Liver (tissue), 9 donors: ENCODE measurements around the gene SRP9. TPM values are rescaled to one million over a fixed set of nuclear protein-coding genes. Genes with fewer than 3 reads are reported as not detected.

Source experiments
- DNase-seq: peaks from one replicate; pipeline ENCODE4 v3.0.0-alpha.2; 2017; ENCODE audit warnings: low spot score
- H3K27ac ChIP-seq, 2 donors: one replicate each; pipeline ENCODE4 v1.7.0; 2013; ENCODE audit warnings: inconsistent platforms in 2 of 2, low read length in 2 of 2, control low read depth in 1 of 2, low read depth in 1 of 2, mild to moderate bottlenecking in 1 of 2
- H3K27me3 ChIP-seq, 4 donors: one replicate each; pipeline versions ENCODE4 v1.6.1 to v1.7.0; 2013; ENCODE audit warnings: low read length in 3 of 4, inconsistent platforms in 1 of 4, mild to moderate bottlenecking in 1 of 4, moderate library complexity in 1 of 4; ENCODE audit not compliant: control insufficient read depth in 4 of 4, insufficient read depth in 4 of 4
- H3K36me3 ChIP-seq, 4 donors: one replicate each; pipeline versions ENCODE4 v1.6.1 to v1.7.0; 2013; ENCODE audit warnings: low read length in 3 of 4, mild to moderate bottlenecking in 3 of 4, low read depth in 1 of 4, moderate library complexity in 1 of 4; ENCODE audit not compliant: control insufficient read depth in 4 of 4, insufficient read depth in 3 of 4
- H3K4me1 ChIP-seq, 4 donors: one replicate each; pipeline versions ENCODE4 v1.6.1 to v1.7.0; 2013; ENCODE audit warnings: low read length in 3 of 4, mild to moderate bottlenecking in 3 of 4, moderate library complexity in 1 of 4; ENCODE audit not compliant: control insufficient read depth in 4 of 4, insufficient read depth in 4 of 4
- H3K4me3 ChIP-seq, 3 donors: one replicate each; pipeline versions ENCODE4 v1.6.1 to v1.7.0; 2013; ENCODE audit warnings: low read length in 3 of 3, control low read depth in 1 of 3, low read depth in 1 of 3, mild to moderate bottlenecking in 1 of 3
- H3K9ac ChIP-seq, 2 donors: one replicate each; pipeline ENCODE4 v1.7.0; 2013; ENCODE audit warnings: low read length in 2 of 2, mild to moderate bottlenecking in 2 of 2, moderate library complexity in 2 of 2, control low read depth in 1 of 2, low read depth in 1 of 2
- H3K9me3 ChIP-seq, 4 donors: one replicate each; pipeline versions ENCODE4 v1.6.1 to v1.7.0; 2013; ENCODE audit warnings: low read length in 3 of 4; ENCODE audit not compliant: control insufficient read depth in 4 of 4
- ATF3 ChIP-seq: IDR thresholded peaks from 2 replicates; pipeline ENCODE4 v1.6.1; 2016; ENCODE audit warnings: antibody characterized with exemption
- CTCF ChIP-seq: fragments of 150-350 bp; IDR thresholded peaks from 2 replicates; pipeline ENCODE4 v1.5.1; 2017; ENCODE audit warnings: improper control_type of control experiment, low read depth, low read length; ENCODE audit not compliant: missing input control
- EGR1 ChIP-seq, 2 donors: IDR thresholded peaks; 2 replicates each; pipeline ENCODE4 v1.6.1; 2016 to 2018; ENCODE audit warnings: antibody characterized with exemption in 2 of 2, low read depth in 2 of 2
- FOXA1 ChIP-seq: IDR thresholded peaks from 2 replicates; pipeline ENCODE4 v1.6.1; 2016; ENCODE audit warnings: antibody characterized with exemption
- FOXA2 ChIP-seq: IDR thresholded peaks from 2 replicates; pipeline ENCODE4 v1.6.1; 2016; ENCODE audit warnings: antibody characterized with exemption
- GABPA ChIP-seq, 2 donors: IDR thresholded peaks in 1 of 2; conservative IDR thresholded peaks in 1 of 2; 2 replicates each; pipeline ENCODE4 v1.6.1; 2016; ENCODE audit warnings: antibody characterized with exemption in 2 of 2, mild to moderate bottlenecking in 1 of 2, moderate library complexity in 1 of 2
- HNF4A ChIP-seq, 2 donors: conservative IDR thresholded peaks; 2 replicates each; pipeline ENCODE4 v1.6.1; 2016; ENCODE audit warnings: antibody characterized with exemption in 2 of 2, mild to moderate bottlenecking in 2 of 2
- HNF4G ChIP-seq: IDR thresholded peaks from 2 replicates; pipeline ENCODE4 v1.6.1; 2016; ENCODE audit warnings: antibody characterized with exemption
- JUND ChIP-seq, 2 donors: IDR thresholded peaks; 2 replicates each; pipeline ENCODE4 v1.6.1; 2016; ENCODE audit warnings: antibody characterized with exemption in 2 of 2
- MAX ChIP-seq: IDR thresholded peaks from 2 replicates; pipeline ENCODE4 v1.6.1; 2016; ENCODE audit warnings: antibody characterized with exemption
- NR2F2 ChIP-seq: IDR thresholded peaks from 2 replicates; pipeline ENCODE4 v1.6.1; 2016; ENCODE audit warnings: antibody characterized with exemption
- RAD21 ChIP-seq, 2 donors: IDR thresholded peaks; 2 replicates each; pipeline ENCODE4 v1.6.1; 2016; ENCODE audit warnings: antibody characterized with exemption in 2 of 2, mild to moderate bottlenecking in 2 of 2
- REST ChIP-seq: IDR thresholded peaks from 2 replicates; pipeline ENCODE4 v1.6.1; 2016; ENCODE audit warnings: antibody characterized with exemption, mild to moderate bottlenecking
- RXRA ChIP-seq, 2 donors: IDR thresholded peaks; 2 replicates each; pipeline ENCODE4 v1.6.1; 2017 to 2018; ENCODE audit warnings: antibody characterized with exemption in 2 of 2, mild to moderate bottlenecking in 1 of 2
- SP1 ChIP-seq: IDR thresholded peaks from 2 replicates; pipeline ENCODE4 v1.6.1; 2018; ENCODE audit warnings: antibody characterized with exemption, mild to moderate bottlenecking
- TAF1 ChIP-seq: conservative IDR thresholded peaks from 2 replicates; pipeline ENCODE4 v1.6.1; 2016; ENCODE audit warnings: antibody characterized with exemption, mild to moderate bottlenecking
- YY1 ChIP-seq: IDR thresholded peaks from 2 replicates; pipeline ENCODE4 v1.6.1; 2016; ENCODE audit warnings: antibody characterized with exemption, mild to moderate bottlenecking
- ZBTB33 ChIP-seq: IDR thresholded peaks from 2 replicates; pipeline ENCODE4 v1.6.1; 2016; ENCODE audit warnings: antibody characterized with exemption
- WGBS: extraction: QIAGEN DNeasy Blood & Tissue Kit; methylation state at CpG from one replicate; pipeline ENCODE4 v1.1.7; 2013; 5-methylcytosine and 5-hydroxymethylcytosine counted together
- polyA plus RNA-seq, 2 donors: library from polyadenylated mRNA; stranded (reverse) in 1 of 2; unstranded in 1 of 2; fragments of 200-250 nt in 1 of 2; fragments of >200 nt in 1 of 2; fragmentation: Nextera tagmentation in 1 of 2; extraction: Ambion mirVana in 1 of 2; gene quantifications; one replicate each; pipeline versions ENCODE4 v1.2.1 to v1.2.3, GENCODE V29; 2013 to 2015
- total RNA-seq, 2 donors: library from RNA; depleted of rRNA; stranded (reverse); fragments of >200 nt; gene quantifications; one replicate each; pipeline ENCODE4 v1.2.3, GENCODE V29; 2014
- donor health status: healthy.
- donor health status: healthy.
- donor health status: healthy.
- donor health status: healthy.
- donor health status: healthy.

Gene SRP9
- total and polyA plus RNA-seq, 4 donors: 152 to 179 (median 154) TPM

GRCh38 chr1:225754940-225755641, 22.5 kb upstream of the SRP9 start:
- H3K36me3 ChIP-seq: no peaks in the 10 kb centered on the region
- WGBS: 19% methylated on average over 10 of the region's 10 CpGs
- no peak for DNase-seq
- H3K27ac ChIP-seq: no peak overlapping the region
- H3K9me3 ChIP-seq: no peaks in the 10 kb centered on the region
- no peak overlapping the region for H3K9ac ChIP-seq
- peaks cover 0 to 8% (median 4%) of the 10 kb centered on the region in 4 donors for H3K4me1 ChIP-seq
- H3K27me3 ChIP-seq: no peaks in the 10 kb centered on the region
- H3K4me3 ChIP-seq: no peak overlapping the region
- TF ChIP-seq HNF4G (no peak), ATF3 (no peak), GABPA (IDR thresholded peaks at IDR 0.05 in 1 of 2, conservative IDR thresholded peaks at IDR 0.05 in 1 of 2) (no peak), CTCF (no peak), EGR1 (IDR thresholded peaks at IDR 0.05; ENCODE audit: low read depth in 2 of 2) (no peak), FOXA1 (no peak), RXRA (IDR thresholded peaks at IDR 0.05) (peak; percentile 47 to 49), NR2F2 (peak; percentile 67), ZBTB33 (peak; percentile 16), REST (no peak), SP1 (peak; percentile 44), TAF1 (no peak), FOXA2 (no peak), JUND (IDR thresholded peaks at IDR 0.05) (no peak), HNF4A (conservative IDR thresholded peaks at IDR 0.05) (peak; percentile 76 to 83), RAD21 (IDR thresholded peaks at IDR 0.05) (peak; percentile 20 to 25), MAX (peak; percentile 85), YY1 (no peak)
